Erythroblast (primary cell): ENCODE data around the gene VCP.

Source experiments
- GATA1 ChIP-seq: IDR thresholded peaks from 2 replicates; pipeline ENCODE4 v1.6.1; 2011; ENCODE audit warnings: low read depth, mild to moderate bottlenecking, control low read depth, low read length, moderate library complexity
- POLR2A ChIP-seq: IDR thresholded peaks from 2 replicates; pipeline ENCODE4 v1.6.1; 2011; ENCODE audit warnings: mild to moderate bottlenecking, low read length

DNA sequence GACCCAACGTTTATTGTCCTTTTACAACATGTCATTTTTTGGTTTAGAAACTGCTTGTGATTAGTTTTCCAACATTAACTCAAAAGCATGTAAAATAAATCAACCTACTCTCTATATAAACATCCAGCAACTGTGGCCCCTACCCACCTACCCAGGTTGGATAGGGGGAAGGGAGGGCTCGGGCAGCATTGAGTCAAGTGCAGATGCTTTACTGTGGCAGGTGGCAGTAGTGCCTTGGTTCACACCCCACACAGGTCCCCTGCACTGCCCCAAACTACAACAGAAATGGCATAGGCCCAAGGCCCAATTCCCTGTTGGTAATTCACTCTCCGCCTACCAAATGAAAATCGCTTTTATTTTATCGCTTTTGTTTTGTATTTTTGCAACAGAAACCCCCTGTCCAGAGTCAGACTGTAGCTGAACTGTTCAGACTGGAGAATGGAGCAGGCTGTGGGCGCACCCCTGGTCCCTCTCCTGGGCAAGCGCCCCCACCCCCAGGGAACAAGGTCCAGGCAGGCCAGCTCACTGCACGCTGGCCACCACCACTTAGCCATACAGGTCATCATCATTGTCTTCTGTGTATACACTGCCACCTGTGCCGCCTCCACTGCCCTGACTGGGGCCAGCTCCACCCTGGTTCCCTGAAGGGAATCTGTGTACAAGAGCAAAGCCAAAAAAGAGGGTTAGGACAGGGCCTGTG is 15.7 kb downstream of the VCP start:
- TF ChIP-seq POLR2A (no peak), GATA1 (no peak)
